GM12873 (cell line): ENCODE measurements around the gene KCNMA1.

Experiments
- CTCF ChIP-seq: IDR thresholded peaks from 2 replicates; pipeline ENCODE4 v1.5.1; 2012; ENCODE audit warnings: low read depth, mild to moderate bottlenecking, moderate library complexity, low read length, control low read depth; ENCODE audit not compliant: insufficient read depth; ENCODE audit errors: missing control alignments

Gene KCNMA1

GRCh38 chr10:77560052-77560451 is 77.6 kb downstream of the KCNMA1 start:
- no peak for TF ChIP-seq CTCF

- TF ChIP-seq CTCF: no peak
Measured at GRCh38 chr10:77556990-77557601, 80.5 kb downstream of the KCNMA1 start.

- TF ChIP-seq CTCF: no peak
Measured at GRCh38 chr10:77555591-77556212, 81.9 kb downstream of the KCNMA1 start.

GRCh38 chr10:77554996-77555397 is 82.6 kb downstream of the KCNMA1 start:
- TF ChIP-seq CTCF: no peak

GRCh38 chr10:77553966-77554365 is 83.6 kb downstream of the KCNMA1 start:
- TF ChIP-seq CTCF: no peak

- TF ChIP-seq CTCF: no peak
Measured at GRCh38 chr10:77553311-77553710, 84.3 kb downstream of the KCNMA1 start.

- no peak for TF ChIP-seq CTCF
Measured at GRCh38 chr10:77552252-77552651, 85.4 kb downstream of the KCNMA1 start.
